GM08714 (cell line): ENCODE measurements around the gene STEAP1B.
"Not testable (repeated sequence)": the region's sequence is repeated elsewhere in the genome, so short reads cannot be mapped to it uniquely, and the experiment has no call there.

Source experiments
- H3K4me3 ChIP-seq: fragments of 200-500 bp; sonication (Bioruptor generic); 2 replicates; pipeline ENCODE4 v1.5.1; 2014; ENCODE audit warnings: mild to moderate bottlenecking, low read length, inconsistent platforms
- ZNF274 ChIP-seq: IDR thresholded peaks from 2 replicates; pipeline ENCODE4 v1.6.1; 2012; ENCODE audit warnings: mild to moderate bottlenecking, low read depth, low read length

STEAP1B gene

GRCh38 chr7:22501336-22501735 lies 1.3 kb upstream of the STEAP1B start:
- H3K4me3 ChIP-seq: not testable (repeated sequence)

GRCh38 chr7:22499044-22499443 lies 944 bp downstream of the STEAP1B start:
- no peak for TF ChIP-seq ZNF274
- H3K4me3 ChIP-seq: no peak overlapping the region

- not testable (repeated sequence) for H3K4me3 ChIP-seq
Observed at GRCh38 chr7:22496912-22497311, 3.1 kb downstream of the STEAP1B start.

- not testable (repeated sequence) for H3K4me3 ChIP-seq
Observed at GRCh38 chr7:22496296-22496888, 3.6 kb downstream of the STEAP1B start.

GRCh38 chr7:22493160-22493925 lies 6.6 kb downstream of the STEAP1B start:
- not testable (repeated sequence) for H3K4me3 ChIP-seq

GRCh38 chr7:22488643-22489462 lies 11.1 kb downstream of the STEAP1B start:
- TF ChIP-seq ZNF274: no peak
- no peak overlapping the region for H3K4me3 ChIP-seq

- H3K4me3 ChIP-seq: no peak overlapping the region
- TF ChIP-seq ZNF274: no peak
Observed at GRCh38 chr7:22487978-22488642, 11.9 kb downstream of the STEAP1B start.

GRCh38 chr7:22486597-22486996 lies 13.4 kb downstream of the STEAP1B start:
- no peak for TF ChIP-seq ZNF274
- H3K4me3 ChIP-seq: no peak overlapping the region

- no peak for TF ChIP-seq ZNF274
Observed at GRCh38 chr7:22485189-22485588, 14.8 kb downstream of the STEAP1B start.

GRCh38 chr7:22482503-22482902 lies 17.5 kb downstream of the STEAP1B start:
- no peak for TF ChIP-seq ZNF274
- no peak overlapping the region for H3K4me3 ChIP-seq

More at GRCh38 chr7:22485189-22485588, 14.8 kb downstream of the STEAP1B start:
- H3K4me3 ChIP-seq: no peak overlapping the region

- H3K4me3 ChIP-seq: no peak overlapping the region
- no peak for TF ChIP-seq ZNF274
Observed at GRCh38 chr7:22481726-22482125, 18.3 kb downstream of the STEAP1B start.

GRCh38 chr7:22480523-22481075 lies 19.4 kb downstream of the STEAP1B start:
- no peak for TF ChIP-seq ZNF274
- H3K4me3 ChIP-seq: no peak overlapping the region

- no peak for TF ChIP-seq ZNF274
- H3K4me3 ChIP-seq: no peak overlapping the region
Observed at GRCh38 chr7:22477876-22478450, 22.0 kb downstream of the STEAP1B start.

GRCh38 chr7:22477262-22477661 lies 22.7 kb downstream of the STEAP1B start:
- no peak for TF ChIP-seq ZNF274
- no peak overlapping the region for H3K4me3 ChIP-seq
